Measurements from ENCODE around the gene TEX52. TPM values are rescaled to one million over a fixed set of nuclear protein-coding genes. Genes with fewer than 3 reads are reported as not detected.

Gene TEX52
- total and polyA plus RNA-seq, 9 donors = not detected

DNA sequence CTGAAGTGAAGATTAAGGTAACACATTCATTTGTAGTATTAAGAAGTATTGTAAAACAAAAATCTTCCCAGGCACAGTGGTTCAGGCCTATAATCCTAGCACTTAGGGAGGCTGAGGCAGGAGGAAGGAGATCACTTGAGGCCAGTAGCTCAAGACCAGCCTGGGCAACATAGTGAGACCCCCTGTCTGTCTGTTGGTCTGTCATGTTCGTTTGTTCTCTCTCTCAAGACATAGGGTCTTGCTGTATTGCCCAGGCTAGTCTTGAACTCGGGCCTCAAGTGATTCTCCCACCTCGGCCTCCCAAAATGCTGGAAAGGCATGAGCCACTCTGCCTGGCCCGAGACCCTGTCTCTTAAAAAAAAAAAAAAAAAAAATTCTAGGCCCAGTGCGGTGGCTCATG lies 40.6 kb upstream of the TEX52 start:
- no peaks in the 10 kb centered on the region for H3K9me3 ChIP-seq
- H3K4me1 ChIP-seq (ENCODE audit: insufficient read depth) = peaks cover 14% of the 10 kb centered on the region
- no peak overlapping the region for H3K27ac ChIP-seq
- H3K27me3 ChIP-seq = no peaks in the 10 kb centered on the region
- TF ChIP-seq, protein P1, sequence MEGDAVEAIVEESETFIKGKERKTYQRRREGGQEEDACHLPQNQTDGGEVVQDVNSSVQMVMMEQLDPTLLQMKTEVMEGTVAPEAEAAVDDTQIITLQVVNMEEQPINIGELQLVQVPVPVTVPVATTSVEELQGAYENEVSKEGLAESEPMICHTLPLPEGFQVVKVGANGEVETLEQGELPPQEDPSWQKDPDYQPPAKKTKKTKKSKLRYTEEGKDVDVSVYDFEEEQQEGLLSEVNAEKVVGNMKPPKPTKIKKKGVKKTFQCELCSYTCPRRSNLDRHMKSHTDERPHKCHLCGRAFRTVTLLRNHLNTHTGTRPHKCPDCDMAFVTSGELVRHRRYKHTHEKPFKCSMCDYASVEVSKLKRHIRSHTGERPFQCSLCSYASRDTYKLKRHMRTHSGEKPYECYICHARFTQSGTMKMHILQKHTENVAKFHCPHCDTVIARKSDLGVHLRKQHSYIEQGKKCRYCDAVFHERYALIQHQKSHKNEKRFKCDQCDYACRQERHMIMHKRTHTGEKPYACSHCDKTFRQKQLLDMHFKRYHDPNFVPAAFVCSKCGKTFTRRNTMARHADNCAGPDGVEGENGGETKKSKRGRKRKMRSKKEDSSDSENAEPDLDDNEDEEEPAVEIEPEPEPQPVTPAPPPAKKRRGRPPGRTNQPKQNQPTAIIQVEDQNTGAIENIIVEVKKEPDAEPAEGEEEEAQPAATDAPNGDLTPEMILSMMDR (IDR thresholded peaks at IDR 0.05) = no peak
- no peak for TF ChIP-seq POLR2A (IDR thresholded peaks at IDR 0.05)
- H3K4me3 ChIP-seq = no peak overlapping the region
- WGBS, 3 donors = 96 to 98% (median 98%) methylated on average over 5 of the region's 5 CpGs
- DNase-seq = no peak
- intact Hi-C loops (cut with DNase I) = no loop called here
- H3K36me3 ChIP-seq = no peaks in the 10 kb centered on the region

DNA sequence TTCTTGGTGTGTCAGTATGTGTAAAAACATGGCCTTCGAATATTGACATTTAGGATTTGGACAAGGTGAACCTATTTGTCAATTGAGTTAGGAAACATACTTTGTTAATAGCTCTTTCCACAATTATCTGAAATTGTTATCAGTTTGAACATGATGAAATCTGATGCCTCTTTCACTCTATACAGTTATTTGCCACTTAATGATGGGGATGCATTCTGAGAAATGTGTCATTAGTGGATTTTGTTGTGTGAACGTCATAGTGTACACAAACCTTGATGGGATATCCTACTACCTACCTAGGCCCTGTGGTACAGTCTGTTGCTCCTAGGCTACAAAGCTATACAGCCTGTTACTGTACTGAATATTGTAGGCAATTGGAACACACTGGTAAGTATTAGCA lies 38.7 kb upstream of the TEX52 start:
- WGBS, 3 donors = 59 to 86% (median 73%) methylated on average over 2 of the region's 2 CpGs
- peaks cover 8% of the 10 kb centered on the region for H3K4me1 ChIP-seq (ENCODE audit: insufficient read depth)
- no peak for TF ChIP-seq EP300 (IDR thresholded peaks at IDR 0.05)
- TF ChIP-seq, protein P1 (IDR thresholded peaks at IDR 0.05) = no peak
- TF ChIP-seq POLR2A (IDR thresholded peaks at IDR 0.05) = no peak
- H3K27ac ChIP-seq = no peak overlapping the region
- intact Hi-C loops (cut with DNase I) = no loop called here
- H3K36me3 ChIP-seq = no peaks in the 10 kb centered on the region
- no peaks in the 10 kb centered on the region for H3K9me3 ChIP-seq
- no peak overlapping the region for H3K4me3 ChIP-seq
- no peaks in the 10 kb centered on the region for H3K27me3 ChIP-seq
- DNase-seq = no peak

DNA sequence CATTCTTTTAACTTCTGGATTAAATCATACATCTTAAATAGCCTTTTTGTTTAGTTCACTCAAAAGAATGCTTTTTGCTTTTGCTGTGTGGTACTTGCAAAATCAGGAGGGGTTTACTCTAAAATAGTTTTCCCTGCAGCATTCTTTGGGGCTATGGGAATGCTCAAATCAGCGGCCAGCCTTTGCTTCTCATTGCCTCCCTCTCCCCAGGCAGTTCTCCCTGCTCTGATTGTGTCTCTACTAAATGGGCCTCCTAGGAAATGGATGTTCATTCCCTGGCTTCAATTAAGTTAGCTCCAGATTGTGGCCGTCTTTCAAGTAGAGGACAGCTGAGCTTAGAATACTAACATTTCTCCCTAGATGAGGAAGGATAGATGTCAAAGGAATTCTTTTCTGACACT lies 38.2 kb upstream of the TEX52 start:
- Histone ChIP-seq H3K27ac (no peak overlapping the region), H3K36me3 (no peaks in the 10 kb centered on the region), H3K9me3 (no peaks in the 10 kb centered on the region), H3K4me1 (ENCODE audit: insufficient read depth) (peaks cover 10% of the 10 kb centered on the region), H3K27me3 (no peaks in the 10 kb centered on the region), H3K4me3 (no peak overlapping the region)
- TF ChIP-seq POLR2A (IDR thresholded peaks at IDR 0.05) = no peak
- TF ChIP-seq EP300 (IDR thresholded peaks at IDR 0.05) = no peak
- TF ChIP-seq, protein P1 (IDR thresholded peaks at IDR 0.05) = no peak
- intact Hi-C loops (cut with DNase I) = no loop called here
- WGBS, 3 donors = 0 to 9% (median 8%) methylated on average over 2 of the region's 2 CpGs
- no peak for DNase-seq

DNA sequence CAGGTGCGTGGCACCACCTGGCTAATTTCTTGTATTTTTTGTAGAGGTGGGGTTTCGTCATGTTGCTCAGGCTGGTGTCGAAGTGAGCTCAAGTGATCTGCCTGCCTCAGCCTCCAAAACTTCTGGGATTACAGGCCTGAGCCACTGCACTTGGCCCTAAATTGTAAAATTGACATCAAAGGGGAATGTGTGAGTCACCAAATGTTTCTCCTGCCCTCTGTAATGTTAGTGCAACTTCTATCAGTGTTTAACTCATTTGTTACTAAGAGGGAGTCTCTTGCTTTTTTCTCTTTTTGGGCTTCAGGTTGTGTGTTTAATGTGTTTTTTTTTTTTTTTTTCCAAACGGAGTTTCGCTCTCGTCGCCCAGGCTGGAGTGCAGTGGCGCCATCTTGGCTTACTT lies 36.2 kb upstream of the TEX52 start:
- WGBS, 3 donors = 56 to 72% (median 67%) methylated on average over 8 of the region's 8 CpGs
- TF ChIP-seq, protein P1 (IDR thresholded peaks at IDR 0.05) = no peak
- TF ChIP-seq EP300 (IDR thresholded peaks at IDR 0.05) (no peak), POLR2A (IDR thresholded peaks at IDR 0.05) (no peak)
- Histone ChIP-seq H3K4me3 (peak overlapping the region; percentile 97), H3K9me3 (no peaks in the 10 kb centered on the region), H3K27ac (no peak overlapping the region), H3K36me3 (no peaks in the 10 kb centered on the region), H3K27me3 (no peaks in the 10 kb centered on the region), H3K4me1 (ENCODE audit: insufficient read depth) (peaks cover 13% of the 10 kb centered on the region)
- intact Hi-C loops (cut with DNase I) = no loop called here
- DNase-seq = peak in 3 of 5 donors; percentile 35 to 53 (median 38)

DNA sequence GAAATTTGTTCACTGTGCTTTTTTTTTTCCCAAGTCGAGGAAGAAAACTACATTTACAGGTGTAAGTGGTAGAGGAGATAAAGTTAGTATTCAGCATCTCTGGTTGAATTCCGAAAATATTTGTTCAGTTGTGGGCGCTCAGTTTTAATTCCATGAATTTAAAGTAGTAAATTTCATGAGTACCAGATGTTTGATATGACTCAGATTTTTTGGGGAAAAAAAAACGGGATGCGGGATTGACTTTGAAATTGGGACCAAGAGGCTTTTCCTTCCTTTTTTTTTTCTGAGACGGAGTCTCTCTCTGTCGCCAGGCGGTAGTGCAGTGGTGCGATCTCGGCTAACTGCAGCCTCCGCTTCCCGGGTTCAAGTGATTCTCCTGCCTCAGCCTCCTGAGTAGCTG lies 35.4 kb upstream of the TEX52 start:
- 61 to 68% (median 66%) methylated on average over 12 of the region's 12 CpGs for WGBS, 3 donors
- DNase-seq = no peak
- Histone ChIP-seq H3K27ac (no peak overlapping the region), H3K36me3 (no peaks in the 10 kb centered on the region), H3K27me3 (no peaks in the 10 kb centered on the region), H3K9me3 (no peaks in the 10 kb centered on the region), H3K4me1 (ENCODE audit: insufficient read depth) (peaks cover 13% of the 10 kb centered on the region), H3K4me3 (peak overlapping the region; percentile 97)
- TF ChIP-seq, protein P1 (IDR thresholded peaks at IDR 0.05) = no peak
- TF ChIP-seq EP300 (IDR thresholded peaks at IDR 0.05) = no peak
- TF ChIP-seq POLR2A (IDR thresholded peaks at IDR 0.05) = no peak
- intact Hi-C loops (cut with DNase I) = no loop called here

Data from ovary (tissue), 9 donors.